ENCODE data around the gene PDZRN3.

DNA sequence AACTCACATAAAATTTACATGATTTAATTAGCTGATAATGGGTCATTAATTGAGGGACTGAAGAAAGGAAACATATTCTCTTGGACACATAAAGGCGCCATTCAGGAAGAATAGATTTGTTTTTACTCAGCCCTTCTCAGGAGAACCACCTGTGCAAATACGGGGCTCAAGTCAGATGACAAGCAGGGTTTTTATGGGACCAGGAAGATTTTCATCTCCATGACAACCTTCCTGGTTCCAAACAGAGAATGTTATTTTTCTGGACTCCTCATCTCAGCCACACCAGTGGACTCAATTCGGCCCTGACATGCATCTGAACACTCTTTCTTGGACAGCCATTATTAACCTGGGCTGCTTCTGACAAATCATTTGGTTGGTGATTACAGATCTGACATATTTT, 120.5 kb downstream of the PDZRN3 start:
- TF ChIP-seq, protein P1, sequence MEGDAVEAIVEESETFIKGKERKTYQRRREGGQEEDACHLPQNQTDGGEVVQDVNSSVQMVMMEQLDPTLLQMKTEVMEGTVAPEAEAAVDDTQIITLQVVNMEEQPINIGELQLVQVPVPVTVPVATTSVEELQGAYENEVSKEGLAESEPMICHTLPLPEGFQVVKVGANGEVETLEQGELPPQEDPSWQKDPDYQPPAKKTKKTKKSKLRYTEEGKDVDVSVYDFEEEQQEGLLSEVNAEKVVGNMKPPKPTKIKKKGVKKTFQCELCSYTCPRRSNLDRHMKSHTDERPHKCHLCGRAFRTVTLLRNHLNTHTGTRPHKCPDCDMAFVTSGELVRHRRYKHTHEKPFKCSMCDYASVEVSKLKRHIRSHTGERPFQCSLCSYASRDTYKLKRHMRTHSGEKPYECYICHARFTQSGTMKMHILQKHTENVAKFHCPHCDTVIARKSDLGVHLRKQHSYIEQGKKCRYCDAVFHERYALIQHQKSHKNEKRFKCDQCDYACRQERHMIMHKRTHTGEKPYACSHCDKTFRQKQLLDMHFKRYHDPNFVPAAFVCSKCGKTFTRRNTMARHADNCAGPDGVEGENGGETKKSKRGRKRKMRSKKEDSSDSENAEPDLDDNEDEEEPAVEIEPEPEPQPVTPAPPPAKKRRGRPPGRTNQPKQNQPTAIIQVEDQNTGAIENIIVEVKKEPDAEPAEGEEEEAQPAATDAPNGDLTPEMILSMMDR (IDR thresholded peaks at IDR 0.05): no peak
- no peak for TF ChIP-seq POLR2A (IDR thresholded peaks at IDR 0.05)

All from Peyer's patch (tissue), 4 donors.